Thyroid gland (tissue), 4 donors: ENCODE results near the gene ADH5.

Experiments
- CTCF ChIP-seq, 6 experiments: fragments of 200-600 bp in 3 of 6; fragments of 450-650 bp in 3 of 6; sonication (generic) in 3 of 6; IDR thresholded peaks; one replicate each; pipeline ENCODE4 v1.5.1; 2016 to 2019; ENCODE audit warnings: antibody characterized with exemption in 6 of 6, mild to moderate bottlenecking in 2 of 6, inconsistent platforms in 1 of 6, moderate library complexity in 1 of 6
- POLR2A ChIP-seq, 2 donors: fragments of 450-650 bp; IDR thresholded peaks; one replicate each; pipeline ENCODE4 v1.6.1; 2017; ENCODE audit warnings: antibody characterized with exemption in 2 of 2, mild to moderate bottlenecking in 2 of 2, moderate library complexity in 1 of 2

- TF ChIP-seq CTCF (IDR thresholded peaks at IDR 0.05) (no peak), POLR2A (IDR thresholded peaks at IDR 0.05) (no peak)
These were observed 12.2 kb downstream of the ADH5 start for GRCh38 chr4:99076292-99076976.
